HepG2 (cell line): ENCODE measurements around the gene GABRG3. TPM values are rescaled to one million over a fixed set of nuclear protein-coding genes. Genes with fewer than 3 reads are reported as not detected.

ENCODE experiments used
- ATAC-seq: fragments of 200-7000 bp; cut with Tn5 transposase; 3 replicates; pipeline ENCODE4 v1.9.1; 2020; ENCODE audit warnings: mild to moderate bottlenecking, moderate library complexity
- BruUV-seq: library from RNA; stranded (reverse); fragments of 400-500 nt; replicated peaks from 2 replicates; lab custom pipeline; 2021; lab: Mats Ljungman, UMichigan
- CTCF ChIA-PET: fragments of 300-600 bp; formaldehyde crosslinking; extraction: SDS; loops from one replicate; lab custom pipeline; 2021; ENCODE audit warnings: low total read pairs, inconsistent platforms, low intra/inter-chr PET ratio; lab: Yijun Ruan, JAX
- POLR2A ChIA-PET: fragments of 350-600 bp; sonication (Branson Sonifier 250); formaldehyde crosslinking; loops from one replicate; lab custom pipeline; 2020; ENCODE audit warnings: antibody characterized with exemption, inconsistent platforms; lab: Yijun Ruan, JAX
- DNase-seq: peaks from one replicate; pipeline ENCODE4 v3.0.0-alpha.2; 2015; ENCODE audit warnings: low spot score
- FAIRE-seq: peaks from 3 replicates; lab custom pipeline; 2011; peaks lifted over from hg19 to GRCh38; lab: Jason Lieb, UNC
- H2AFZ ChIP-seq: one replicate; pipeline ENCODE4 v1.6.1; 2011; ENCODE audit warnings: low read length, inconsistent platforms
- H3K27ac ChIP-seq: fragments of 300-600 bp; 3 replicates; pipeline ENCODE4 v1.8.0; 2011; ENCODE audit warnings: mixed run types, mild to moderate bottlenecking, mixed read lengths, low read length, inconsistent platforms; ENCODE audit not compliant: insufficient read depth; ENCODE audit errors: extremely low read length
- H3K27me3 ChIP-seq, 2 experiments: fragments of 200-600 bp in 1 of 2; 2 replicates in 1 of 2; 3 replicates in 1 of 2; pipeline versions ENCODE4 v1.6.0 to v1.8.0; 2011; ENCODE audit warnings: low read length in 2 of 2, mild to moderate bottlenecking in 2 of 2, moderate library complexity in 2 of 2, inconsistent platforms in 1 of 2; ENCODE audit not compliant: insufficient read depth in 2 of 2, control insufficient read depth in 1 of 2
- H3K36me3 ChIP-seq, 2 experiments: fragments of 200-600 bp in 1 of 2; replicated peaks in 1 of 2; 2 replicates in 1 of 2; 3 replicates in 1 of 2; pipeline versions ENCODE4 v1.5.1 to v1.8.0; 2011; ENCODE audit warnings: low read length in 2 of 2, inconsistent platforms in 1 of 2; ENCODE audit not compliant: insufficient read depth in 2 of 2, control insufficient read depth in 1 of 2
- H3K4me1 ChIP-seq: 2 replicates; pipeline ENCODE4 v1.5.1; 2012; ENCODE audit warnings: low read length, inconsistent platforms; ENCODE audit not compliant: insufficient read depth
- H3K4me2 ChIP-seq: 2 replicates; pipeline ENCODE4 v1.6.0; 2011; ENCODE audit warnings: low read depth, low read length, inconsistent platforms
- H3K4me3 ChIP-seq, 3 experiments: fragments of 200-600 bp in 1 of 3; sonication (generic), shearing (Covaris generic) in 1 of 3; replicated peaks in 1 of 3; 2 replicates each; pipeline ENCODE4 v1.5.1; 2011 to 2016; ENCODE audit warnings: low read length in 3 of 3, inconsistent platforms in 2 of 3, low read depth in 2 of 3, mild to moderate bottlenecking in 2 of 3, control low read depth in 1 of 3, mixed read lengths in 1 of 3; ENCODE audit not compliant: insufficient read depth in 1 of 3
- H3K79me2 ChIP-seq: one replicate; pipeline ENCODE4 v1.6.1; 2011; ENCODE audit warnings: low read length, inconsistent platforms; ENCODE audit not compliant: insufficient read depth
- H3K9ac ChIP-seq: 2 replicates; pipeline ENCODE4 v1.6.0; 2011; ENCODE audit warnings: mild to moderate bottlenecking, low read depth, low read length, inconsistent platforms; ENCODE audit not compliant: insufficient read depth
- H3K9me3 ChIP-seq: 2 replicates; pipeline ENCODE4 v1.5.1; 2012; ENCODE audit warnings: mild to moderate bottlenecking, low read length
- H4K20me1 ChIP-seq: 2 replicates; pipeline ENCODE4 v1.6.0; 2011; ENCODE audit warnings: inconsistent platforms, mild to moderate bottlenecking, low read length, moderate library complexity; ENCODE audit not compliant: insufficient read depth
- NR3C1 ChIP-seq: sonication (generic); formaldehyde crosslinking; IDR thresholded peaks from 2 replicates; pipeline ENCODE4 v1.4.0; 2020; ENCODE audit warnings: missing genetic modification reagents
- XRCC5 ChIP-seq: fragments of 200-400 bp; formaldehyde crosslinking; optimal IDR thresholded peaks from 2 replicates; pipeline ENCODE3; 2017; ENCODE audit warnings: mild to moderate bottlenecking, low read length
- ZBTB25 ChIP-seq: IDR thresholded peaks from 2 replicates; pipeline ENCODE4 v1.6.1; 2018; ENCODE audit warnings: missing genetic modification reagents
- ZNF770 ChIP-seq: sonication (generic); formaldehyde crosslinking; IDR thresholded peaks from 2 replicates; pipeline ENCODE4 v1.5.0; 2020; ENCODE audit warnings: mild to moderate bottlenecking, missing genetic modification reagents
- ZSCAN5A ChIP-seq: sonication (generic); formaldehyde crosslinking; IDR thresholded peaks from 2 replicates; pipeline ENCODE4 v1.8.0; 2022; ENCODE audit warnings: mild to moderate bottlenecking, missing genetic modification reagents, borderline replicate concordance
- WGBS: methylation state at CpG from one replicate; pipeline ENCODE4 v1.1.6; 2017; ENCODE audit warnings: low lambda C conversion rate; 5-methylcytosine and 5-hydroxymethylcytosine counted together
- in situ Hi-C: cut with HindIII; loops from 2 replicates; pipeline ENCODE4 v1.10.0; 2017; ENCODE audit warnings: low pct_unique_long_range_greater_than_20kb; ENCODE audit not compliant: extremely low pct_ligation_motif_present
- intact Hi-C: fragments of 100-400 bp; cut with micrococcal nuclease; formaldehyde crosslinking; loops from one replicate; pipeline ENCODE4 v1.10.0; 2022; ENCODE audit not compliant: unreplicated experiment
- polyA plus RNA-seq, 8 experiments: library from polyadenylated mRNA; depleted of rRNA in 3 of 8; stranded (reverse) in 7 of 8; unstranded in 1 of 8; fragments of >200 nt; fragmentation: Illumina TruSeq in 4 of 8; extraction: Trizol in 4 of 8; gene quantifications; 2 replicates each; pipeline versions ENCODE4 v1.2.1 to v1.2.3, GENCODE V29; 2011 to 2016; ENCODE audit warnings: low read depth in 4 of 8, missing spikeins in 1 of 8, mixed read lengths in 1 of 8; ENCODE audit not compliant: insufficient read depth in 1 of 8
- total RNA-seq, 5 experiments: library from RNA; depleted of rRNA; stranded (reverse); fragments of >200 nt; fragmentation: Illumina TruSeq; extraction: Trizol; gene quantifications; 2 replicates each; pipeline ENCODE4 v1.2.3, GENCODE V29; 2016; ENCODE audit warnings: low read depth in 1 of 5
- TF ChIP-seq, protein P1 (sequence below): sonication (generic); formaldehyde crosslinking; IDR thresholded peaks from 2 replicates; pipeline ENCODE4 v1.5.0; 2020; ENCODE audit warnings: mild to moderate bottlenecking, missing genetic modification reagents
- TF ChIP-seq, protein P2 (sequence below): sonication (generic); formaldehyde crosslinking; IDR thresholded peaks from 2 replicates; pipeline ENCODE4 v1.5.0; 2020; ENCODE audit warnings: mild to moderate bottlenecking, missing genetic modification reagents

The GABRG3 gene
- total and polyA plus RNA-seq, 2 of the 13 experiments (the other 11 are each of a cell fraction or from before 2014, with no cell fraction given), result not detected

- Histone ChIP-seq H3K79me2 (no peaks in the 10 kb centered on the region), H3K27me3 (no peaks in the 10 kb centered on the region; a peak in 1 of 5 replicates), H3K4me3 (no peak overlapping the region), H3K27ac (no peak overlapping the region), H2AFZ (no peak overlapping the region), H3K9ac (no peak overlapping the region), H3K9me3 (0 out of 2 replicates have a peak, but pooled peaks cover 6% of the 10 kb centered on the region), H4K20me1 (no peaks in the 10 kb centered on the region), H3K4me1 (no peaks in the 10 kb centered on the region), H3K4me2 (no peak overlapping the region), H3K36me3 (no peaks in the 10 kb centered on the region)
- FAIRE-seq (no peak), ATAC-seq (no peak), DNase-seq (no peak)
- WGBS, result 0% methylated on average over 3 of the region's 5 CpGs
- in situ Hi-C loops, result no loop called here
- POLR2A ChIA-PET, result no interaction called here
- TF ChIP-seq NR3C1 (CRISPR knock-in tag) (no peak), ZNF770 (CRISPR knock-in tag) (no peak), XRCC5 (no peak), ZBTB25 (CRISPR knock-in tag) (no peak), ZSCAN5A (no peak)
- TF ChIP-seq, protein P1, sequence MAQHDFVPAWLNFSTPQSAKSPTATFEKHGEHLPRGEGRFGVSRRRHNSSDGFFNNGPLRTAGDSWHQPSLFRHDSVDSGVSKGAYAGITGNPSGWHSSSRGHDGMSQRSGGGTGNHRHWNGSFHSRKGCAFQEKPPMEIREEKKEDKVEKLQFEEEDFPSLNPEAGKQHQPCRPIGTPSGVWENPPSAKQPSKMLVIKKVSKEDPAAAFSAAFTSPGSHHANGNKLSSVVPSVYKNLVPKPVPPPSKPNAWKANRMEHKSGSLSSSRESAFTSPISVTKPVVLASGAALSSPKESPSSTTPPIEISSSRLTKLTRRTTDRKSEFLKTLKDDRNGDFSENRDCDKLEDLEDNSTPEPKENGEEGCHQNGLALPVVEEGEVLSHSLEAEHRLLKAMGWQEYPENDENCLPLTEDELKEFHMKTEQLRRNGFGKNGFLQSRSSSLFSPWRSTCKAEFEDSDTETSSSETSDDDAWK, result no peak
- TF ChIP-seq, protein P2, sequence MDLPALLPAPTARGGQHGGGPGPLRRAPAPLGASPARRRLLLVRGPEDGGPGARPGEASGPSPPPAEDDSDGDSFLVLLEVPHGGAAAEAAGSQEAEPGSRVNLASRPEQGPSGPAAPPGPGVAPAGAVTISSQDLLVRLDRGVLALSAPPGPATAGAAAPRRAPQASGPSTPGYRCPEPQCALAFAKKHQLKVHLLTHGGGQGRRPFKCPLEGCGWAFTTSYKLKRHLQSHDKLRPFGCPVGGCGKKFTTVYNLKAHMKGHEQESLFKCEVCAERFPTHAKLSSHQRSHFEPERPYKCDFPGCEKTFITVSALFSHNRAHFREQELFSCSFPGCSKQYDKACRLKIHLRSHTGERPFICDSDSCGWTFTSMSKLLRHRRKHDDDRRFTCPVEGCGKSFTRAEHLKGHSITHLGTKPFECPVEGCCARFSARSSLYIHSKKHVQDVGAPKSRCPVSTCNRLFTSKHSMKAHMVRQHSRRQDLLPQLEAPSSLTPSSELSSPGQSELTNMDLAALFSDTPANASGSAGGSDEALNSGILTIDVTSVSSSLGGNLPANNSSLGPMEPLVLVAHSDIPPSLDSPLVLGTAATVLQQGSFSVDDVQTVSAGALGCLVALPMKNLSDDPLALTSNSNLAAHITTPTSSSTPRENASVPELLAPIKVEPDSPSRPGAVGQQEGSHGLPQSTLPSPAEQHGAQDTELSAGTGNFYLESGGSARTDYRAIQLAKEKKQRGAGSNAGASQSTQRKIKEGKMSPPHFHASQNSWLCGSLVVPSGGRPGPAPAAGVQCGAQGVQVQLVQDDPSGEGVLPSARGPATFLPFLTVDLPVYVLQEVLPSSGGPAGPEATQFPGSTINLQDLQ (CRISPR knock-in tag), result no peak
- CTCF ChIA-PET, result no interaction called here
- intact Hi-C loops, result no loop called here
- BruUV-seq, result no TSS peak
These were observed 248.7 kb downstream of the GABRG3 start for GRCh38 chr15:27219636-27220035.
